OCI-LY7 (cell line): ENCODE data around the gene LRP5. TPM values are rescaled to one million over a fixed set of nuclear protein-coding genes. Genes with fewer than 3 reads are reported as not detected.

ENCODE experiments used
- BruUV-seq: library from RNA; stranded (reverse); fragments of 400-500 nt; replicated peaks from 2 replicates; lab custom pipeline; 2021; lab: Mats Ljungman, UMichigan
- CTCF ChIA-PET: fragments of 300-600 bp; sonication (Branson Sonifier 250); formaldehyde crosslinking; loops from one replicate; lab custom pipeline; 2022; ENCODE audit warnings: antibody characterized with exemption; ENCODE audit not compliant: unreplicated experiment; lab: Charles Lee
- POLR2A ChIA-PET: fragments of 300-600 bp; sonication (Branson Sonifier 250); formaldehyde crosslinking; loops from one replicate; lab custom pipeline; 2022; ENCODE audit warnings: antibody characterized with exemption; lab: Charles Lee
- DNase-seq: peaks from one replicate; pipeline ENCODE4 v3.0.0-alpha.2; 2015; ENCODE audit warnings: low spot score
- H2AFZ ChIP-seq: fragments of 200-600 bp; sonication (generic), shearing (Covaris generic); 2 replicates; pipeline ENCODE4 v1.6.1; 2014; ENCODE audit warnings: mild to moderate bottlenecking, antibody characterized with exemption, low read length, moderate library complexity
- H3K27ac ChIP-seq: fragments of 200-600 bp; sonication (generic); 2 replicates; pipeline ENCODE4 v1.5.1; 2014; ENCODE audit warnings: mixed run types, low read depth, mild to moderate bottlenecking, moderate library complexity, low read length, inconsistent platforms; ENCODE audit not compliant: poor library complexity, severe bottlenecking
- H3K36me3 ChIP-seq: fragments of 200-600 bp; sonication (generic); 2 replicates; pipeline ENCODE4 v1.6.1; 2014; ENCODE audit warnings: mild to moderate bottlenecking, antibody characterized with exemption, low read length, moderate library complexity, mixed read lengths; ENCODE audit not compliant: insufficient read depth
- H3K4me1 ChIP-seq: fragments of 200-600 bp; sonication (generic); 2 replicates; pipeline ENCODE4 v1.5.1; 2014; ENCODE audit warnings: mild to moderate bottlenecking, low read length; ENCODE audit not compliant: insufficient read depth, poor library complexity, severe bottlenecking
- H3K4me2 ChIP-seq: fragments of 200-600 bp; sonication (generic); 2 replicates; pipeline ENCODE4 v1.6.1; 2014; ENCODE audit warnings: mild to moderate bottlenecking, low read length
- H3K4me3 ChIP-seq: fragments of 200-600 bp; sonication (generic); 2 replicates; pipeline ENCODE4 v1.5.1; 2014; ENCODE audit warnings: mild to moderate bottlenecking, low read depth, low read length; ENCODE audit not compliant: poor library complexity, severe bottlenecking
- H3K79me2 ChIP-seq: fragments of 200-600 bp; sonication (generic); 2 replicates; pipeline ENCODE4 v1.6.1; 2016; ENCODE audit warnings: low read depth, mild to moderate bottlenecking, low read length, moderate library complexity, mixed read lengths; ENCODE audit not compliant: insufficient read depth
- H3K9me2 ChIP-seq: fragments of 200-600 bp; sonication (generic); 2 replicates; pipeline ENCODE4 v1.6.1; 2016; ENCODE audit warnings: mild to moderate bottlenecking, low read length, mixed read lengths; ENCODE audit not compliant: insufficient read depth
- H3K9me3 ChIP-seq: fragments of 200-600 bp; sonication (generic); 2 replicates; pipeline ENCODE4 v1.6.1; 2014; ENCODE audit warnings: mild to moderate bottlenecking, mixed run types, low read length, mixed read lengths
- H4K20me1 ChIP-seq: fragments of 200-600 bp; sonication (generic); 2 replicates; pipeline ENCODE4 v1.6.1; 2014; ENCODE audit warnings: mild to moderate bottlenecking, antibody characterized with exemption, low read length, moderate library complexity, mixed read lengths; ENCODE audit not compliant: insufficient read depth
- CTCF ChIP-seq: fragments of 200-600 bp; sonication (generic); conservative IDR thresholded peaks from 2 replicates; pipeline ENCODE4 v1.5.1; 2014; ENCODE audit warnings: mild to moderate bottlenecking, antibody characterized with exemption, low read length, moderate library complexity, mixed read lengths
- EZH2phosphoT487 ChIP-seq: fragments of 200-600 bp; sonication (generic); IDR thresholded peaks from 2 replicates; pipeline ENCODE4 v1.6.1; 2018; ENCODE audit warnings: low read depth, borderline replicate concordance, mild to moderate bottlenecking, mixed run types, antibody characterized with exemption, low read length, moderate library complexity, mixed read lengths
- intact Hi-C: fragments of 100-400 bp; cut with micrococcal nuclease; formaldehyde crosslinking; loops from one replicate; pipeline ENCODE4 v1.10.0; 2022; ENCODE audit not compliant: unreplicated experiment
- total RNA-seq, 2 experiments: library from RNA; depleted of rRNA in 1 of 2; stranded (reverse); fragments of >200 nt in 1 of 2; shearing (Covaris generic) in 1 of 2; gene quantifications; 2 replicates each; pipeline ENCODE4 v1.2.3, GENCODE V29; 2014 to 2022

LRP5 gene
- total RNA-seq, 2 experiments from 2014 or later: 0.60 TPM; not detected in 1

- ChIA-PET CTCF (no interaction called here), POLR2A (no interaction called here)
These were observed 45.2 kb downstream of the LRP5 start for GRCh38 chr11:68357568-68357967.

GRCh38 chr11:68358416-68358815, 46.0 kb downstream of the LRP5 start:
- Histone ChIP-seq H3K36me3 (no peaks in the 10 kb centered on the region), H3K27ac (no peak overlapping the region), H3K9me3 (no peaks in the 10 kb centered on the region), H4K20me1 (no peaks in the 10 kb centered on the region), H3K79me2 (no peaks in the 10 kb centered on the region), H3K9me2 (no peaks in the 10 kb centered on the region), H3K4me1 (no peaks in the 10 kb centered on the region), H3K4me2 (no peak overlapping the region), H2AFZ (no peak overlapping the region), H3K4me3 (no peak overlapping the region)
- intact Hi-C loops: no loop called here
- ChIA-PET POLR2A (no interaction called here), CTCF (no interaction called here)
- no TSS peak for BruUV-seq
- DNase-seq: no peak
- TF ChIP-seq CTCF (no peak), EZH2phosphoT487 (no peak)

More at GRCh38 chr11:68357568-68357967, 45.2 kb downstream of the LRP5 start:
- Histone ChIP-seq H3K36me3 (no peaks in the 10 kb centered on the region), H3K4me2 (no peak overlapping the region), H3K79me2 (no peaks in the 10 kb centered on the region), H3K9me2 (no peaks in the 10 kb centered on the region), H4K20me1 (no peaks in the 10 kb centered on the region), H3K27ac (no peak overlapping the region), H3K9me3 (no peaks in the 10 kb centered on the region), H3K4me1 (no peaks in the 10 kb centered on the region), H3K4me3 (no peak overlapping the region), H2AFZ (no peak overlapping the region)
- TF ChIP-seq EZH2phosphoT487 (no peak), CTCF (no peak)
- intact Hi-C loops: no loop called here
- no peak for DNase-seq
- no TSS peak for BruUV-seq

GRCh38 chr11:68361702-68362101, 49.3 kb downstream of the LRP5 start:
- H2AFZ ChIP-seq: no peak overlapping the region
- intact Hi-C loops: no loop called here
- DNase-seq: no peak
- H4K20me1 ChIP-seq: no peaks in the 10 kb centered on the region
- ChIA-PET CTCF (no interaction called here), POLR2A (interaction anchor here (0.6 kb wide), 1 partner anchor 59 kb away, joined by 3 read pairs; no protein-coding TSS in a partner anchor)
- H3K27ac ChIP-seq: no peak overlapping the region
- H3K79me2 ChIP-seq: no peaks in the 10 kb centered on the region
- H3K4me1 ChIP-seq: no peaks in the 10 kb centered on the region
- no peaks in the 10 kb centered on the region for H3K36me3 ChIP-seq
- H3K9me2 ChIP-seq: no peaks in the 10 kb centered on the region
- H3K4me3 ChIP-seq: no peak overlapping the region
- H3K4me2 ChIP-seq: no peak overlapping the region
- H3K9me3 ChIP-seq: no peaks in the 10 kb centered on the region
- BruUV-seq: no TSS peak
- no peak for TF ChIP-seq CTCF
- TF ChIP-seq EZH2phosphoT487: no peak
